OCI-LY7 (cell line): ENCODE measurements around the gene CDR2L.

Source experiments
- CTCF ChIP-seq: fragments of 200-600 bp; sonication (generic); conservative IDR thresholded peaks from 2 replicates; pipeline ENCODE4 v1.5.1; 2014; ENCODE audit warnings: mild to moderate bottlenecking, antibody characterized with exemption, low read length, moderate library complexity, mixed read lengths
- EZH2phosphoT487 ChIP-seq: fragments of 200-600 bp; sonication (generic); IDR thresholded peaks from 2 replicates; pipeline ENCODE4 v1.6.1; 2018; ENCODE audit warnings: low read depth, borderline replicate concordance, mild to moderate bottlenecking, mixed run types, antibody characterized with exemption, low read length, moderate library complexity, mixed read lengths

DNA sequence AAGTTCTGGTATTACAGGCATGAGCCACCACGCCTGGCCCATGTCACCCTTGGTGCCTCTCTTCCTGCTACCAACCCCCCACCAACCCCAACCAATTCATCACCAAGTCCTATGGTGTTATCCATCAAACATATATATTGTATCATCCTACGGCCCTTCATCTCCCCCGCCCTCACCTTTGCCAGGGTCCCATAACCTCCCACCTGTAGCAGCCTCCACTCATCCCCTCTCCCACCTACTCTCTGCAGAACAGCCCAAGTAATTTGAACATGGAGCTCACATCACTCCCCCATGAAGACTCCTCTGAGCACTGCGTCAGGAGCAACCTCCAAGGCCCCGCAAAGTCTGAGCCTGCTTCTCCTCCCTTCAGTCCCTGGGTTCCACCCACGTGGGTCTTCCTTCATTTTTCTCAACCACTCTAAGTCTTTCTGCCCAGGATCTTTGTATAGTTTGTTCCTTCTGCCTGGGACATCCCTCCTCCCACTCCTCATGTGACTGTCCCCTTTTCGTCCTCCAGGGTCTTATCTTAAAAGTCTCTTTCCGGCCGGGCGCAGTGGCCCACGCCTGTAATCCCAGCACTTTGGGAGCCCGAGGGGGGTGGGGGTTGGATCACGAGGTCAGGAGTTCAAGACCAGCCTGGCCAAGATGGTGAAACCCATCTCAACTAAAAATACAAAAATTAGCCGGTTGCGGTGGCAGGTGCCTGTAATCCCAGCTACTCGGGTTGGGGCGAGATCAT, 7.9 kb upstream of the CDR2L start:
- TF ChIP-seq CTCF: no peak
- TF ChIP-seq EZH2phosphoT487: no peak
